Stimulated activated CD4-positive, alpha-beta T cell treated with anti-CD3 and anti-CD28 coated beads, Interleukin-12 subunit alpha, Interleukin-12 subunit beta, amount 100 ng/mL, for 24 hours (primary cell): ENCODE data around the gene CCDC7.
"Not testable (repeated sequence)": the region's sequence is repeated elsewhere in the genome, so short reads cannot be mapped to it uniquely, and the experiment has no call there.

Source experiments
- DNase-seq, 2 experiments: peaks; one replicate each; pipeline ENCODE4 v3.0.0-alpha.2; 2020; ENCODE audit warnings: low read depth in 2 of 2

The CCDC7 gene

DNA sequence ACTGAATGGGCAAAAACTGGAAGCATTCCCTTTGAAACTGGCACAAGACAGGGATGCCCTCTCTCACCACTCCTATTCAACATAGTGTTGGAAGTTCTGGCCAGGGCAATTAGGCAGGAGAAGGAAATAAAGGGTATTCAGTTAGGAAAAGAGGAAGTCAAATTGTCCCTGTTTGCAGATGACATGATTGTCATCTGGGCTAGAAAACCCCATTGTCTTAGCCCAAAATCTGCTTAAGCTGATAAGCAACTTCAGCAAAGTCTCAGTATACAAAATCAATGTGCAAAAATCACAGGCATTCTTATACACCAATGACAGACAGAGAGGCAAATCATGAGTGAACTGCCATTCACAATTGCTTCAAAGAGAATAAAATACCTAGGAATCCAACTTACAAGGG, 116.8 kb downstream of the CCDC7 start:
- DNase-seq, result not testable (repeated sequence)

DNA sequence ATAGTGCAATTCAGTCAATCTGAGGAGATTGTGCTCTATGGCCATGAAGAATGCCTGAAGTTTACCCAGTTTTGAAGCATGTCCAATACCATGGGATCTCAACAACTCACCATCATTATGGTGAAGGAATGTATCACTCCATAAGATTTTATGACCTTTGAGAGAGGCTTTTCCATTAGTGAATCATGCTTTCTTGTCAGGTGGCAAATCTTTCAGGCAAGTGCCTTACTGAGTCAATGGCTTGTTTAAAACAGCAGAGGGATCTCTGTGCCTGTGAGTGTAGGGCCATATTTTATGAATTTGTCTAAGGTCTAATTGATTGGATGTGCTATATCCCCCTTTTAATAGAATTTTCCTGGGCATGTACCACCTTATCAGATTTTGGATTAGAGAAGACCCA, 131.5 kb downstream of the CCDC7 start:
- DNase-seq, result no peak

GRCh38 chr10:32582946-32583345, 137.0 kb downstream of the CCDC7 start:
- no peak for DNase-seq

- DNase-seq, result not testable (repeated sequence)
Measured at GRCh38 chr10:32598022-32598421, 152.1 kb downstream of the CCDC7 start.

DNA sequence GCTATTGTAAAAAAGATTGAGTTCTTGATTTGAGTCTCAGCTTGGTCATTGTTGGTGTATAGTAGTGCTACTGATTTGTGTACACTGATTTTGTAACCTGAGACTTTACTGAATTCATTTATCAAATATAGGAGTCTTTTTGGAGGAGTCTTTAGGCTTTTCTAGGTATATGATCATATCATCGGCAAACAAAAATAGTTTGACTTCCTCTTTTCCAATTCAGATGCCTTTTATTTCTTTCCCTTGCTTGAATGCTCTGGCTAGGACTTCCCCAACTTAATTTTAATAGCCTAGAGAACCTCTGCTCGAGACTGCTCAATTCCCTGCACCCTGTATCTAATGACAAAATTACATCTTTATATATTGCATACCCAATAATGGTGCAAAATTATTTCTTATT, 154.4 kb downstream of the CCDC7 start:
- no peak for DNase-seq

- not testable (repeated sequence) for DNase-seq
Measured at GRCh38 chr10:32601562-32601961, 155.6 kb downstream of the CCDC7 start.

- no peak for DNase-seq
Measured at GRCh38 chr10:32605787-32606186, 159.8 kb downstream of the CCDC7 start.

DNA sequence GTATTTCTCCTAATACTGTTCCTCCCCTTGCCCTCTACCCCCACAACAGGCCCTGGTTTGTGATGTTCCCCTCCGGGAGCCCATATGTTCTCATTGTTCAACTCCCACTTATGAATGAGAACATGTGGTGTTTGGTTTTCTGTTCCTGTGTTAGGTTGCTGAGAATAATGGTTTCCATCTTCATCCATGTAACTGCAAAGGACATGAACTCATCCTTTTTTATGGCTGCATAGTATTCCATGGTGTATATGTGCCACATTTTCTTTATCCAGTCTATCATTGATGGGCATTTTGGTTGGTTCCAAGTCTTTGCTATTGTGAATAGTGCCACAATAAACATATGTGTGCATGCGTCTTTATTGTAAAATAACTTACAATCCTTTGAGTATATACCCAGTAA, 164.6 kb downstream of the CCDC7 start:
- DNase-seq, result not testable (repeated sequence)

- no peak for DNase-seq
Measured at GRCh38 chr10:32616438-32616837, 170.5 kb downstream of the CCDC7 start.

DNA sequence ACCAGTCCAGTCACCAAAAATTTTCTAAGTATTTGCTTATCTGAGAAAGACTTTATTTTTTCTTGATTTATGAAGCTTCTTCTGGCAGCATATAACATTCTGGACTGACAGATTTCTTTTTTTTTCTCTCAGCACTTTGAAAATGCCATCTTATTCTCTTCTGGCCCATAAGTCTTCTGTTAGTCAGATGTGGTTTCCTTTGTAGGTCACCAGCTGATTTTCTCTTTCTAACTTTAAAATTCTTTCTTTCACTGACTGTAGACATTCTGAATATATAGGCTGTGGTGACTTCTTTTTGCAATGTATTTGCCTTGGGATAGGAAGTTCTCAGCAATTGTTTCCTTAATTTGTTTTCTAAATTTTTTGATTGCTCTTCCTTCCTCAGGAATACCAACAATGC, 172.5 kb downstream of the CCDC7 start:
- no peak for DNase-seq

GRCh38 chr10:32621969-32622368, 176.0 kb downstream of the CCDC7 start:
- DNase-seq, result no peak

- no peak for DNase-seq
Measured at GRCh38 chr10:32622409-32622808, 176.5 kb downstream of the CCDC7 start.

DNA sequence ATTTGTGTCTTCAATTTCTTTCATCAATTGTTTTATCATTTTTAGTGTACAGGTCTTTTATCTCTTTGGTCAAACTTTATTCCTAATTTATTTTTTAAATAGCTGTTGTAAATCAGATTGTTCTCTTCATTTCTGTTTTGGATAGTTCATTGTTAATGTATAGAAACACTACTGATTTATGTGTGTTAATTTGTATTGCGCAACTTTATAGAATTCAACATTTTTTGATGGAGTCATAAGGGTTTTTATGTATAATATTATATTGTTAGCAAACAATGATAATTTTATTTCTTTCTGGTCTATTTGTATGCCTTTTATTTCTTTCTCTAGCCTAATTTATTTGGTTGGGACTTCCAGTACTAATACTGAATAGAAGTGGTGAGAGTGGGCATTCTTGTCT, 181.2 kb downstream of the CCDC7 start:
- DNase-seq, result no peak

GRCh38 chr10:32629910-32630309, 184.0 kb downstream of the CCDC7 start:
- DNase-seq, result no peak

DNA sequence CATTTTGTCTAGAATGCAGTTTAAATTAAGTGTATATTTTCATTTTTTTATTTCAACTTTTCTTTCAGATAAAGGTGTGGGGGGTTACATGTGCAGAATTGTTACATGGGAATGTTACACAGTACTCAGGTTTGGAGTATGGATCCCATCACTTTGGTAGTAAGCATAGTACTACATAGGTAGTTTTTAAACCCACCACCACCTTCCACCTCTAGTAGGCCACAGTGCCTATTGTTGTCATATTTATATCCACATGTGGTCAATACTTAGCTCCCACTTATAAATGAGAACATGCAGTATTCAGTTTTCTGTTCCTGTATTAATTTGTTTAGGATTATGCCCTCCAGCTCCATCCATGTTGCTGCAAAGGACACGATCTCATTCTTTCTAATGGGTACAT, 200.6 kb downstream of the CCDC7 start:
- DNase-seq, result no peak

DNA sequence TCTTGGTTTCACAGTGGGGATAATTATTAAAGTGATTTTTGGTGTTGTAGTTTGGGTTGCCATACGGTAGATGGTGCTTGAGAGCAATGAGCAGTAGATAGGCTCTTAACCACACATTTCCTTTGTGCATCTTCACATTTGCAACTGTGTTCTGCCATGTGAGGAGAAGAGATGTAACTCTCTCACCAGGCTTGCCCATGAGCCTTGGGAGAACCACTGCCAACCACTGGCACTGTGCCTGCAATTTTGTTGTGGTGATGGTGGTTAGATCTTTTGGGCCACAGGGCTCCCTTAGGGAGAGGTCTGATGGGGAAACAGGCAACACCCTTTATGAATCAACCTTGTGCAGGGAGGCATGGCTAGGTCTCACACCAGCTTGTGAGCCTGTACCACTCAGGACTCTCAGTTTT, 204.3 kb downstream of the CCDC7 start:
- no peak for DNase-seq

GRCh38 chr10:32657430-32657829, 211.5 kb downstream of the CCDC7 start:
- DNase-seq, result not testable (repeated sequence)

- DNase-seq, result no peak
Measured at GRCh38 chr10:32661346-32661745, 215.4 kb downstream of the CCDC7 start.

DNA sequence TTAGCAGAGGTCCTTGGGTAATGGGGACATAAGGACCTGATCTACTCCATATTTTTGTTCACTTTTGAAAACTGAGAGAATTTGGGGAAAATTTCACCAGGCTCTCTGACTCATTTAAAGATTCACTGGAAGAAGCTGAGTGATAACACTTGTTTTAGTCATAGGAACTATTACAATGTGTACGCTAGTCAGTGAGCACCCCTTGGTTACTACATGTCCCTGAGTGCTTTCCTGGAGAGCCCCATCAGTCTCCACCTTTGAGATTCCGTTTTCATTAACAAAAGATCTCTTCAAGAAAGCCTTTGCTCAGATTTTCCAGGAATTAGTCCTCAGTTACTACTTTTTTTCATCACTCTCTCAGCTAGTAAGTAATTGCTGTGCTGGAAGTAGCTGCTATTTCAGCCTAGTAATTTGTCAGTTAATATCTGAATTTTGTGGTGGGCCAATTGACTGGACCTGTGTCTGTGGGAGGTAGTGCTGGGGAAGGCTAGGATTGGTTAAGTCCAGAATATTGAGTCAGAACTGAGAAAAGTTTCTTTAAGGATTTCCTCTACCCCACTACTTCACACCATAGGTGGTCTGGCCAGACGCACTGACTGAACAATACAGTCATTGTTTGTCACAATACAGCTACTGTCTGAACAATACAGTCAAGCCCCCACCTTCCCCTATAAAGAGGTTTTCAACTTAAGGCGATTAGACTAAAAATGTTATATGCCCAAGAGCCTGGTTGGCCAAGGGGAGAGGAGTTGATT, 235.0 kb downstream of the CCDC7 start:
- DNase-seq, result no peak

DNA sequence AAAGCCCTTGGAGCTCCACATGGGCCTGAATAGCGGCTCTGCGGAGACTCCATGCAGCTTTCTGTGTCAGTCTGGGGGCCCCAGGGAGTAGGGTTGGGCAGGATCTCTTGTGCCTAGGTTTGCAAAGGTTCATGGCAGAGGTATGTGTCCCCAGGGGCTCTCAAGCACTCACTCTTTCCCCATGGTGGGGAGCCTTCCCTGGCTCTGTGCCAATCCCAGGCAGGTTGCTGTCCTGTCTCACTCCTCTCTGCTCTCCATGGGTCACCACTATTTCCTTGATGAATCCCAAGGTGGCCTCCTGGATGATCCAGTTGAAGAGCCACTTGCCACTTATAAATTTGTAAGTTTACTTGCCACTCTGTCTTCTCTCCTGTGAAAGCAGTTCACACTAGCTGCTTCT, 238.4 kb downstream of the CCDC7 start:
- DNase-seq, result no peak

GRCh38 chr10:32687116-32687515, 241.2 kb downstream of the CCDC7 start:
- DNase-seq, result no peak

DNA sequence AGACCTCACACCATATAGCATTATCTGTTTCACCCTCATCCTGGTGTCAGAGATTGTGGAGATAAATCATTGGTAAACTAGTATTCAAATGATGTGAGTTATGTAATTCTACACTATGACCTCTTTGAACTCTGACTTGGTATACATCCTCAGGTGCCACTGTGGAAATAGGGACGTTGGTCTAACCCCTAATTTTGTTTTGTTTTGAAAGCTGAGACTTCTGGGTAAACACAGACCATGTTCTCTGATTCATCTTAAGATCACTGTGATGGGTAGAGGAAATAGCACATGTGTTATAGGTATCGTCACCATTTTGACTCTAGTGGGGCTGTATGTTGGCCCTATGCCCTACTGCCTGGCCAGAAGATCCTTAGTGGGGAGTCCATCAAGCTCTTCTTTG, 241.6 kb downstream of the CCDC7 start:
- no peak for DNase-seq

- DNase-seq, result no peak
Measured at GRCh38 chr10:32692174-32692573, 246.2 kb downstream of the CCDC7 start.

- DNase-seq, result no peak
Measured at GRCh38 chr10:32693441-32693979, 247.6 kb downstream of the CCDC7 start.
